HG03469 (cell line): ENCODE measurements around the gene FLT4.

Source experiments
- ATAC-seq: cut with Tn5 transposase; IDR thresholded peaks from one replicate; pipeline ENCODE4 v1.9.1; 2021; ENCODE audit warnings: mild to moderate bottlenecking, moderate library complexity, moderate number of reproducible peaks; ENCODE audit not compliant: unreplicated experiment

The FLT4 gene

DNA sequence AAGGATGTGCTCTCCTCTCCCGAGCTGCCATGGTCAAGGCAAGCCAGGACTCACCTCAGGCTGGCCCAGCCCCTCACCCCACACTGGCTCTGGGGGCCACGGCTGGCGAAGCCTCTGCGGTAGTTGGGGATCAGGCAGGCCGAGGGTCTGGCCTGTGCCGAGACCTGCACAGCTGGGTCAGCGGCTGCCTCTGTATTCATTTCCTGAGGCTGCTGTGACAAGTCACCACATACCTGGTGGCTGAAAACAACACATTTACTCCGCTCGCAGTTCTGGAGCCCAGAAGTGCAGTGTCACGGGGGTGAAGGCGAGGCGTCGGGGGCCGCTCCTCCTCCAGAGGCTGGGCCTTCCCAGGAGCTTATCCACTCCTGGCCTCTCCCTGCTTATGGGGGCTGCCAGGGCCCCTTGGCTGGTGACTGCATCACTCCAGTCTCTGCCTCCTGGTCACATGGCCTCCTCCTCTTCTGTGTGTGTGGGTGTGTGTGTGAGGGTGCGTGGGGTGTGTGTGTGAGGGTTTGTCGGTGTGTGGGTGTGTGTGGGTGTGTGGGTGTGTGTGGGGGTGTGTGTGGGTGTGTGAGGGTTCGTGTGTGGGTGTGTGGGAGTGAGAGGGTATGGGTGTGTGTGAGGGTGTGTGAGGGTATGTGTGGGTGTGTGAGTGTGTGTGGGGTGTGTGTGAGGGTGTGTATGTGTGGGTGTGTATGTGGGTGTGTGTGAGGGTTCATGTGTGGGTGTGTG lies 54.9 kb downstream of the FLT4 start:
- no peak for ATAC-seq

DNA sequence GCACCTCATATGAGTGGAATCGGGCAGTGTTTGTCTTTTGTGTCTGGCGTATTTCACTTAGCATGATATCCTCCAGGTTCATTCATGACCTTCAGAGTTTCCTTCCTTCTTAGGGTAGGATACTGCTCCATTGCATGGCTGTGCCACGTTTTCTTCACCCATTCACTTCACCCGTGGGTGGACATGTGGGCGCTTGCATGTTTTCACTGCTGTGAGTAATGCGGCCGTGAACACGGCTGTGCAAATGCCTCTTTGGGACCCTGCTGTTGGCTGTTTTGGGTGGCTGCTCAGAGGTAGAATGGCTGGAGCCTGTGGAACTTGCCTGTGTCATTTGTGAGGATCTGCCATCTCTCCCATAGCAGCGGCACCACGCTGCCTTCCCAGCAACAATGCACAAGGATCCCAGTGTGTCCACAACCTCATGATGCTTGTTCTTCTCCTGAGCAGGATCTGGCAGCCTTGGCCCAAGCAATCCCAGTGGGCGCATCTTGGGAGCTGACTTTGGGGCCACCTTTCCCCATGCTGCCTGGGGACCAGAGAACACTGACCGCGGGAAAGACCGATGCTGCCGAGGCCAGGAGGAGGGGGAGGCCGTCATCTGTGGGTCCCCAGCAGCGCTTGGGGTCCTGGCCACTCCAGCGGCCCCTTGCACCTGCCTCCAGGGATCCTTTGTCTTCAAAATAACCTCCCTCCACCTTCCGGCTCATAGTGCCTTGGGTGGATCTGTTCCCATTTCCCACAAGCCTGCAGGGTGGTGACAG lies 55.8 kb downstream of the FLT4 start:
- ATAC-seq = no peak

DNA sequence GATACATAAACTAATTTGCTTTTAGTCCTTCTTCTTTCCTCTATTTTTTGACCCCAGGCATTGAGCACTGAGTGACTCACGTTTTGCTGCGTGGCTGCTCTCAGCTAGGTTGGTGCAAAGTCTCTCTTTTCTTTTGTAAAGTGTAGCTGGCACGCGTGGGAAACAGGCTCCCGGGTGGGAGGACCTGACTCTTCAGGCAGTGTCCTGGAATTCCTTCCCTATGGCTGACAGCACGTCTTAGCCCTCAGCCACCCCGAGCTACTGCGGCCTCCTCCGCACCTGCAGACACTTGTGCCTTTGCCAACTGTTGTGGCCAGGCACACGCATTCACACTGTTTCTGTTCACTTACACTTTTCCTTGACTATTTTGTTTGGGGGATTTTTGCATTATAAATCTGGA lies 57.2 kb downstream of the FLT4 start:
- ATAC-seq = no peak

DNA sequence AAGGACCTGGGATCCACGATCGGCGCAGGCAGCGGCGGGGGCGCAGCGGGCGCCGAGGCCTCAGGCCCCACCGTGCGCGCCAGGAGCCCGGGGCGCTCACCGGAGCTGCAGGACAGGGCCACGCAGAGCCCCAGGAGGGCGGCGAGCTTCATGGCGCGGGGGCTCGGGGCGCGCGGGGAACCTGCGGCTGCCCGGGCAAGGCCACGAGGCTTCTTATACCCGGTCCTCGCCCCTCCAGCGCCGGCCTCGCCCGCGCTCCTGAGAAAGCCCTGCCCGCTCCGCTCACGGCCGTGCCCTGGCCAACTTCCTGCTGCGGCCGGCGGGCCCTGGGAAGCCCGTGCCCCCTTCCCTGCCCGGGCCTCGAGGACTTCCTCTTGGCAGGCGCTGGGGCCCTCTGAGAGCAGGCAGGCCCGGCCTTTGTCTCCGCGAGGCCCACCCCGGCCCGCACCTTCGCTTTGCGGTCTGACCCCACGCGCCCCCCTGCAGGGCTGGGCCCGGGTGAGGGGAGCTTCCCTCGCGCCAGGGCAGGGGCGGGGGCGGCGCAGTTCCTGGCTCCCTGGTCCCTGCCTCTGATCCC lies 58.0 kb downstream of the FLT4 start, which contains the start of gene SCGB3A1:
Gene SCGB3A1, minus strand, starts transcription at position 189 of the 577 bp plus-strand sequence. Its CDS starts 37 bp downstream, at position 152.
- no peak for ATAC-seq

DNA sequence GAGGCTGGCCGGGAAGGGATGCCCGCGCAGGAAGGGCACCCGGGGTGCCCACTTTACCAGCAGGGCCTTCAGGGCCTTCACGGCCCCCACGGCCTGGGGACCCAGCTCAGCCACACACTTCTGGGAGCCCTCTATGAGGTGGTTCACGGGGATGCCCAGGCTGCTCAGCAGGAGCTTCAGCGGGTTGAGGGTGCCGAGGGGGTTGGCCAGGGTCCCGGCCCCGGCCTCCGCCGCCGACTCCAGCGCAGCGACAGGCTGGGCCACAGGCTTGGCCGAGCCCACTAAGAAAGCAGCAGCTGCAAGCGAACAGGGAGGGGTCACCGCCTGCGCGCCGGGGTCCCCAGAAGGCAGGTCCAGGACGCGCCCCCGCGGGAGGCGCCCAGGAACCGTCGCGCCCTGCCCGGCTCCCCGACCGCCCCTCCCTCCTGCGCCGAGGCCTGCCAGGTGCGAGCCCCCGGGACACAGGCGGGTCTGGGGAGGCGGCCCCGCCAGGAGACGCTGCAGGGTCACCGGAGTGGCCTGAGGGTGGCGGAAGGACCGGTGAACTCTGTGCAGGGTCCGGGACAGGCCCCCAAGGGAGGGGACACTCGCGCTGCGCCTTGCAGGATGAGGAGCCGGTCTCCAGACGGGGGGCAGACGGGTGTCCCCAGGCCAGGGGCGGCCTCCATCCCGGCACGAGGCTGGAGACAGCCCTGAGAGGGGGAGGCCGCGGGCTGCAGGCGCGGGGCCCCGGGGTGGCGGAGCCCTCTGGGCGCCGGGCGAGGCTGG lies 58.7 kb downstream of the FLT4 start:
- ATAC-seq = no peak

DNA sequence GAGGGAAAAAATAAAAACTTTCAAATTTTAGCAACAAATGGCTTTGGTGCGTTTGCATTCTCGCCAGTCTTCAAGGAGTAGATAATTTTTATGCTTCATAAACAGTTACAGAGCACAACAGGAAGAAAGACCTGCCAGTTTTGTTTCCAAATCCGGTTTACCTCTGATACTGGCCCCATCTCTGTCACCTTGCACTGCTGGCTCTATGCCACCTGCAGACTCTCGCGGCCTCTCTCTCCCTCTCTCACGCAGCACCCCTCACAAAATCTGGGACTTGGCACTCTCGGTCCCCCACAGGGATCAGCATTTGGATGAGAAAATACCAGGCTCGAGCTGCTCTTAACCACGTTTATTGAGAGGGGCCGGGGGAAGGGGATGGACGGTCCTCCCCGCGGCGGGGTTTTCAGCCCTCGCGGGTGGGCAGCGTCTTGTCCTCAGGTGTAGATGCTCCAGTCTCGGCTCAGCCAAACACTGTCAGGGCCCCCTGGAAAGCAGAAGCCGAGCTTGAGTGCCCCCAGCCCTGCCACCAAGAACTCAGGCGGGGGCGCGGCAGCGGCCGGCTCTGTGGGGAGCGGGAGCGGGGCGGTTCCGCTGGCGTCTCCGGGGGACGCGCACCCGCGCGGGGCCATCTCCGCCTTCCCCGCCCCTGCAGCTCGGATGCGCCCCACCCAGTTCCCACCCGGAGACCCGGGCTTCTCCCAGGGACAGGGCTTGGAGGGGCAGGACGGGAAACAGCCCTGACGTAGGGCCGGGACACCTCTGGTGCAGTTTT lies 59.4 kb downstream of the FLT4 start:
- no peak for ATAC-seq

DNA sequence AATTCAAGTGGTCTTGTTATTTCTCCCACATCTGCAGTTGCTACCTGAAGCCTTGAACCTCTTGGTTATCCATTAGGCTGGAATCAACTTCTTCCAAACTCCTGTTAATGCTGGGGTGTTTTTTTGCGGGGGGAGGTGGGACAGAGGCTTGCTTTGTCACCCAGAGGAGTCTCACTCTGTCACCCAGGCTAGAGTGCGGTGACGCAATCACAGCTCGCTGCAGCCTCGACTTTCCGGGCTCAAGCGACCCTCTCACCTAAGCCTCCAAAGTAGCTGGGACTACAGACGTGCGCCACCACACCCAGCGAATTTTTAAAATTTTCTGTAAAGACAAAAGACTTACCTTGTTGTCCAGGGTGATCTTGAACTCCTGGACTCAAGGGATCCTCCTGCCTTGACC lies 62.5 kb downstream of the FLT4 start:
- no peak for ATAC-seq

DNA sequence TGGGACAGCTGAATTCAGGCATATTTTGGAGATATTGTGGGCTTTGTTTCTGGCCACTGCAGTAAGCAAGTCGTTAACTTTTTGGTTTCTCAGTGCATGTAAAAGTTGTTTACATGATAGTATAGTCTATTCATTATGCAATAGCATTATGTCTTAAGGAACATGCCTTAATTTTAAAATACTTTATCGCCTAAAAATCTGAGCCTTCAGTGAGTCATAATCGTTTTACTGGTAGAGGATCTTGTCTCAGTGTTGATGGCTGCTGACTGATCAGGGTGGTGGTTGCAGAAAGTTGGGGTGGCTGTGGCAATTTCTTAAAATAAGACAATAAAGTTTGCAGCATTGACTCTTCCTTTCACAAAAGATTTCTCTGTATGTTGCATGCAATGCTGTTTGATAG lies 63.2 kb downstream of the FLT4 start:
- ATAC-seq = no peak

DNA sequence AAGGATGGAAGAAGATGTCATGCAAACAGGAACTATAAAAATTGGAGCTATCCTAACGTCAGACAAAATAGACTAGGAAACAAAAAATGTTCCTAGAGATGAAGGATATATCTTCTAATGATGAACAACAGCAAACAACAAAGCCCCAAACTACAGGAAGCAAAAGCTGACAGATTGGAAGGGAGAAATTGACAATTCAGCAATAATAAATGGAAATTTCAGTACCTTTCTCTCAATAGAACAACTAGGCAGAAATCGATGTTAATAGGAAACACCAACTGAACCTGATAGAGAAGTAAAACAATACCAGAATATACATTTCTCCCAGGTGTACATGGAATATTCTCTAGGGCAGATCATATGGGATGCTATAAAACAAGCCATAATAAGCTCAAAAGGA lies 65.7 kb downstream of the FLT4 start:
- no peak for ATAC-seq

DNA sequence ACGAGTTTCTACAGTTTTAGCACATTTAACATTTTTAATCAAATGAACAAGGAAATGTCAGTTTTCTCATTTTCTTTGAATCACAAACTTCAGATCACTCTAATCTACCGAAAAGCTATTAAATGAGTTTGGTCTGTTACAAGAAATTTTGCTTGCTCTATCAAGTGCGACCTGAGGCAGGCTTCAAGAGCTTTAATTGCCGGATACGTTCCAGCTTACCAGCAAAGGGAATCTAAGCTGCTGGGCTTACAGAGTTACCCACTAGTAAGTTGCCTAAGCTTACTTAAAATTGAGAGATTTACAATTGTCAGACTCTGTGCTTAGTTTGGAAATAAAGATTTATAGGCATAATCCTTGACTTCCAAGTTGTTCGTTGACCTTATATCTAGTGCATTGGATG lies 68.7 kb downstream of the FLT4 start:
- no peak for ATAC-seq

DNA sequence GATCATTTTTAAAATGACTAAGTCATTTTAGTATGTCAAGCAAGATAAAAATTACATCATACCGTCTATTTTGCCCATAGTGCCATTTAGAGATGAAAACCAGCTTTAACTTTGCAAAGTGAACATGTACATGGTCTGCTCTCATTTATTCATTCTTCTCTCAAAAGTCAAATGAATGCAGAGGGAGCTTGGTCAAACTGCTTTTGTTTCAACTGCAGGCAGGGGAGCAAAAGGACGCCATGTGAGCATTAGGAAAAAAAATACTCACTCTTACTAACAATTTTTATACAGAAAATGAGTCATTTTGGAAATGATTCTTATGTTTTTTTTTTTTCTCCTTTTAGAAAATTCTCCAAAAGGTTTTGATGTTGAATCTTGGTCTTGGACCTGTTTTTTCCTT lies 73.8 kb downstream of the FLT4 start:
- no peak for ATAC-seq

DNA sequence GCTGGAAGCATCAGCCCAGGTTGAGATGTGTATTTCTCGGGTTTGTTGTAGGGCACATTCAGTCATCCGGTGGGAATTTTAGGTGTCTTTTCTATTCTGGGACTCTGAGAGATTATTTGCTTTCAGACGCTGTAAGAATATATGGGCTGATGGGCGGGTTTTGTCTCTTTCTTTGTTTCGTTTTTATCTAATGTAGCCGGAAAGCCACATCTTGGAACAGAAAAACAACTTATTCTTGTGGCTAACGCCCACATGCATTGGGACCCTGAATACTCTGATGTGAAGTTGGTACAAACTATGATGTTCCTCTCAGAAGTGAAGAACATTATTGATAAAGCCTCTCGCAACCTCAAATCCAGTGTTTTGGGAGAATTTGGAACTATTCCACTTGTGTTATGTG lies 80.5 kb downstream of the FLT4 start:
- no peak for ATAC-seq

DNA sequence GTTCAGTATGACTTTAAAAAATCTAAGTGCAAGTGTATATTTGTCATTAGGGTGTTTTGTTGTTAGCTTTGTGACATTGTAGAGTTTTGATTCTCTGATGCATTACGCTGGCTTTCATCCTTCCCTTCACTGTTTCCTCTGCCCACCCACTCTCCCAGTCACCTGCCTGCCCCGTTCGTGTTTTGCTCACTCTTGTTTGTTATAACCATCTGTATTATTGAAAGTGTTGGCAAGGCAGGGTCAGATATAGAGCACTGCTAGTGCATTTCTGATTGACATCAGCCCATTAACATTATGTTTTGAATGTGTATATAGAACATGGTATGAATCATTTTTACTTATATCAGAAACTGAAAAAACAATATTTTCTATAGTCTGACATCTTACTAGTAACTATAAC lies 85.4 kb downstream of the FLT4 start:
- ATAC-seq = no peak

DNA sequence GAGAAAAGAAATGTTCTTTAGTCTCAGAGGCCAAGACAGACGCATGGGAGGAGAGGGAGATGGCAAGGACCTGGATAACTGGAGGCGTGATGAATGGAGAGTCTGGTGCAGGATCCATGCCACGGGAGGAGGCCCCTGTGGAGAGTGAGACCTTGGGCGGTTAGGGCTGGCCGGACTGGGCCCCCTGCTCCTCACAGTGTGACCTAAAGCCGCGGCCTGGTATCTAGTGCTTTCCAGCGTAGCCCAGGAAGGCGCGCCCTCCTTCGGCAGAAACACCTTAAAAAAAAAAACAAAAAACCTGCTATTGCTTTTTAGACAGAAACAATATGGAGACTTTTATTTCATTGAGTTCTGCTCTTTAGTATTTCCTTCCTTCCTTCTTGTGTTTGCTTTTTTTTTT lies 91.2 kb downstream of the FLT4 start:
- ATAC-seq = no peak

DNA sequence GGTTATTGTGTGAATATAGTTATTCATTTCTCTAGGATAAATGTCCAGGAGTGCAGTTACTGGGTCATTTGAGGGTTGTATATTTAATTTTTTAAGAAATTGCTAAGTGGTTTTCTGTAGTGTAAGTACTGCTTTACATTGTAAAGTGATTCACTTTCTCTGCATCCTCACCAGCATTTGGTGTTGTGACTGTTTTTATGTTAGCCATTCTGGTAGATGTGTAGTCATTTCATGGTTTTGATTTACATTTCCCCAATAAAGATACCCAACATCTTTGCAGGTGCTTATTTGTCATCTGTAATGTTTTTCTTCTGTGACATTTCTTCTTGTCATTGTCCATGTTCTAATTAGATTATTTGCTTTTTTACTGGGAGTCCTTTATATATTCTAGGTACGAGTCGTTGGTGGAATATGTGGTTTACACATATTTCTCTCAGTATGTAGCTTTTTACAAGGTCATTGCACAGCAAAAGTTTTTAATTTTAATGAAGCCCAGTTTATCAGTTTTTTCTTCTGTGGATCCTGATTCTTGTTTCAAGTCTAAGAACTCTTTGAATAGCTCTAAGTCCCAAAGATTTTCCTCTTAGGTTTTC lies 92.1 kb downstream of the FLT4 start:
- ATAC-seq = no peak

DNA sequence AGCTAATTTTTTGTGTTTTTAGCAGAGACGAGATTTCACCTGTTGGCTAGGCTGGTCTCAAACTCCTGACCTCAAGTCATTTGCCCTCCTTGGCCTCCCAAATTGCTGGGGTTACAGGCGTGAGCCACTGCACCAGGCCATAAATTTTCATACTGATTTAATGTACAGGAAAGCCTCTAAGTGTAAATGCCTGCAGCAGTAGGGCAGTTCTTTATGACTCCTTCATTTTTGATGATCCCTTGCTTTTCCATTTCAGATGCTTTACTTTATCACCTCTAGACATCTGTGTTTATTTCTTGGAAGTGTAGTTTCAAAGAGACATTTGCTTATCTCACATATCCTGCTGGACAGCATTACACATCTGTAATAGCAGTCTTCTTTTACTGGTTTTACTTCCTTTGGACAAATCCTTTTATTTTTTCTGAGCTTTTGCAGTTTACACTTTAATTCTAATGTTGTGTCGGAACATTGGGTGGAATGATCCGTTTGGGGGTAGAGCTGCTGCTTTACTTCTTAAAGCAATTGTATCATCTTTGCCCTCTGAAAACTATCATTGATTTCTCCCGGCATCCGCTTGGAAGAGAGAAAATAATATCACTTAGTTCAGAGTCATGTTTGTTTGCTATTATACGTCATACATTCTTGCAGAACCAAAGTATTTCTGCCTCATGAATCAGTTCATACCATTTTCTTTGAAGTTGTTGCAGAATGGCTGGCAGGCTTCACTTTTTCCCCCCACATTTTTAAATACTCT lies 94.1 kb downstream of the FLT4 start:
- ATAC-seq = no peak

DNA sequence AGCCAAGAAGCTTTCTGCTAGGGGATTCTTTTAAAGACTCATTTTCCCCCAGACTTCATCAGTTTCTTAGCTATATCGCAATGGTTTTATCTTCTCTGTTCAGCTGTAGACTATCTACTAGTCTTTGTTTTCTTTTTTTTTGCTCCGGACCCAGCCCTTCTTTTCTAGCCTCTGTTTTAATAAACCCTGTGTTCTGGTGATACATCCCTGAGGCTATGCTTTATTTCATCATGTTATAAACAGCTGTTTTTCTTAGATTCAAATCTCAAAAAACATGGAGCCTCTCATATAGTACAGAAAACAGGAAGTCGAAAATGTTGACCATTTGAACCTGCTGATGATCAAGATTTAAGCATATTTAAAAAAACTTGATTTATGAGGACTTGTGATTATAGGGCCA lies 95.9 kb downstream of the FLT4 start:
- ATAC-seq = no peak
